Measurements from ENCODE around the gene GTPBP6. TPM values are rescaled to one million over a fixed set of nuclear protein-coding genes. Genes with fewer than 3 reads are reported as not detected.

Gene GTPBP6, protein sequence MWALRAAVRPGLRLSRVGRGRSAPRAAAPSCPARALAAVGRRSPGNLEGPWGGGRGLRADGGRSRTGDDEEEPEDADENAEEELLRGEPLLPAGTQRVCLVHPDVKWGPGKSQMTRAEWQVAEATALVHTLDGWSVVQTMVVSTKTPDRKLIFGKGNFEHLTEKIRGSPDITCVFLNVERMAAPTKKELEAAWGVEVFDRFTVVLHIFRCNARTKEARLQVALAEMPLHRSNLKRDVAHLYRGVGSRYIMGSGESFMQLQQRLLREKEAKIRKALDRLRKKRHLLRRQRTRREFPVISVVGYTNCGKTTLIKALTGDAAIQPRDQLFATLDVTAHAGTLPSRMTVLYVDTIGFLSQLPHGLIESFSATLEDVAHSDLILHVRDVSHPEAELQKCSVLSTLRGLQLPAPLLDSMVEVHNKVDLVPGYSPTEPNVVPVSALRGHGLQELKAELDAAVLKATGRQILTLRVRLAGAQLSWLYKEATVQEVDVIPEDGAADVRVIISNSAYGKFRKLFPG
- total RNA-seq (2014; rRNA removed; shearing (Covaris generic)), result 148 TPM in 2 replicates

DNA sequence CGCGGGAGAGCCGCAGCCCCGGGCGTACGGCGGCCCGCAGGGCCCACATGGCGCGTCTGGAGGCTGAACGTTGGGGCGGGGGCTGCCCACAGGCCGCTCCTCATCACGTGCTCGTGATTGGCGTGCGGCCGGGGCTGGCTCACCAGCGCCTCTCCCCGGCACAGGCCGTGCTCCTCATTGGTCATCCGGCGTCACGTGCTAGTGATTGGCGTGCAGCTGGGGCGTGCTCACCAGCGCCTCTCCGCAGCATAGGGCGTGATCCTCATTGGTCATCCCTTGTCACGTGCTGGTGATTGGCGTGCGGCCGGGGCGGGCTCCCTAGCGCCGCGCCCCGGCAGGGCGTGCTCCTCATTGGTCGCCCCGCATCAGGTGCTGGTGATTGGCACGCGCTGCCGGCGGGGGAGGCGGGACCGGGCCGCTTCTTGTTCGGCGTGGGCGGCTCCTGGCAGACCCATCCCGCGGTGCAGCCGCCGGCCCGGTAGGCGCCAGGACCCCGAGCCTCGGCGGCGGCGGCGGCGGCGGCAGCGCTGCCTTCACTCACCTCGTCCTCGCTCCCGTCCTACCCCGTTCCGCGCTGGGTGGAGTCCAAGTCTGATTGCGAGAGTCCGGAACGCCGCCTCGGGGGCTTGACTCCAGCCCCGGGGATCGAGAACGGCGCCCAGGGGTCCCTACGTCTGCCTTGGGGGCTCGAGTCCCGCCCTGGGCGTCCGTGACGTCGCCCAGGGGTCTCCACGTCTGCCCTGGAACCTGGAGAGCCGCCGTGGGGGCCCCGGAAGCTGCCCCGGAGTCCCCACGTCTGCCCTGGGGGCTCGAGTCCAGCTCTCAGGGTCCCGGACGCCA lies at the start of gene GTPBP6:
Gene GTPBP6, minus strand, starts transcription at position 58 of the 840 bp plus-strand sequence. Its CDS starts 9 bp downstream, at position 49.
- peak; percentile 100 for DNase-seq (ENCODE audit: low spot score)
- in situ Hi-C loops (cut with HindIII; ENCODE audit: low sequenced_read_pairs), result no loop called here

DNA sequence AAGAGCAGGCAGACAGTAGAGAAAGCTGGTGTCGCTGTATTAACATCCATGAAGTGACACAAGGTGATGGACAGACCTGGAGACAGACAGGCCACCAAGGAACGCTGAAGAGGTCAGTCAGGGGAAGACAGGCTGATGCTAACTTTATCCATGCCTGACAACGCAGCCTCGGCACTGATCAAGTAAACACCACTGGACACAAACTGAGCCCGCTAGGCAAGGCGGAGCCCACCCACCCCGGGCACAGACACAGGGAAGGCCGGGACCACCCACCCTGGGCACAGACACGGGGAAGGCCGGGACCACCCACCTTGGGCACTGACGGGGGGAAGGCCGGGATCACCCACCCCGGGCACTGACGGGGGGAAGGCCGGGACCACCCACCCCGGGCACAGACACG lies 49.3 kb upstream of the GTPBP6 start:
- no peak for DNase-seq (ENCODE audit: low spot score)
- in situ Hi-C loops (cut with HindIII; ENCODE audit: low sequenced_read_pairs), result no loop called here

DNA sequence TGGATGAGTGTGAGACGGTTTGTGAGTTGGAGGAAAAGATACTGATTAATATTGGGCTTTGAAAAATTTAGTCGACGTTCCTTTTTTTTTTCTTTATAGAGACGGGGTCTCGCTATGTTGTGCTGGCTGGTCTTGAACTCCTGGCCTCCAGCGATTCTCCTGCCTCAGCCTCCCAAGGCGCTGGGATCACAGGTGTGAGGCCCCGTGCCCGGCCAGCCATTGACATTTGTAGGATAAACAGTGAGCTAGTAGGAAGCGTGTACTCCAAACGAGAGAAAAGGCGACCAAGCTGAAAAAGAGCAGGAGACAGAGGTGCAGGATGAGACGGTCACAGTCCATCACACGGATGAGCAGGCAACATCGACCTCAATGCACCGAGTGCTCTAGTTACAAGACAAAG lies 48.8 kb upstream of the GTPBP6 start:
- in situ Hi-C loops (cut with HindIII; ENCODE audit: low sequenced_read_pairs), result no loop called here
- no peak for DNase-seq (ENCODE audit: low spot score)

DNA sequence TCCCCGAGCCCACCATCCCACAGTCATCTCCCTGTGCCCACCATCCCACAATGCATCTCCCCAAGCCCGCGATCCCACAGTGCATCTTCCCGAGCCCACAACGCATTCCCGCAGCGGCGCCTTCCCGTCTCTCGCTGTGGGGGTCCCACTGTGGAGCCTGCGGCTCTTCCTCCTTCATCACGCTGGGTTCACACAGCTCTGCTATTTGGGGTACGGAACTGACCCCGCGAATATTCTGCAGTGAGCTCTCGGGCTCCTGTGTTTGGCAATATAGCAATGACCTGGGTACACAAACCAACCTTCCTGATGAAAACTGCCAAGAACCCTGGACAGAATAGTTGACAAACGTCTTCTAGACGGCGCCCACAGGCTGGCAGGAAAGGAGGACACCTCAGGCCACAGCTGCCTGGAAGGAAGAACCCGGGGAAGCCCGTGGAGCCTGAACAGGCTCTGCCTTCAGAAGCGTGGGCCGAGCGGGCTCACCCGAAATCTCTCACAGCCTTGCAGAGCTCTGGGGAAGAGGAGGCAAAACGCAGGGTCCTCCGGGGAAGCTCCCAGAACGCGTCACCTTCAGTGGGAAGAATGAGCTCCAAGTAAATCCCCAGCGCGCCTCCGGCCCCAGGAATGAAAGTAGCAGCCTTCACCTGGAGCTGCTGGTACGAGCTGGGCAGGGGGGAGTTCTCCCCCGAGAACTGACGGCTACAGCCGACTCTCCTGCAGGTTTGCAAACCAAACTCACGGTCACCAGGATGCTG lies 45.2 kb upstream of the GTPBP6 start:
- in situ Hi-C loops (cut with HindIII; ENCODE audit: low sequenced_read_pairs), result no loop called here
- no peak for DNase-seq (ENCODE audit: low spot score)

DNA sequence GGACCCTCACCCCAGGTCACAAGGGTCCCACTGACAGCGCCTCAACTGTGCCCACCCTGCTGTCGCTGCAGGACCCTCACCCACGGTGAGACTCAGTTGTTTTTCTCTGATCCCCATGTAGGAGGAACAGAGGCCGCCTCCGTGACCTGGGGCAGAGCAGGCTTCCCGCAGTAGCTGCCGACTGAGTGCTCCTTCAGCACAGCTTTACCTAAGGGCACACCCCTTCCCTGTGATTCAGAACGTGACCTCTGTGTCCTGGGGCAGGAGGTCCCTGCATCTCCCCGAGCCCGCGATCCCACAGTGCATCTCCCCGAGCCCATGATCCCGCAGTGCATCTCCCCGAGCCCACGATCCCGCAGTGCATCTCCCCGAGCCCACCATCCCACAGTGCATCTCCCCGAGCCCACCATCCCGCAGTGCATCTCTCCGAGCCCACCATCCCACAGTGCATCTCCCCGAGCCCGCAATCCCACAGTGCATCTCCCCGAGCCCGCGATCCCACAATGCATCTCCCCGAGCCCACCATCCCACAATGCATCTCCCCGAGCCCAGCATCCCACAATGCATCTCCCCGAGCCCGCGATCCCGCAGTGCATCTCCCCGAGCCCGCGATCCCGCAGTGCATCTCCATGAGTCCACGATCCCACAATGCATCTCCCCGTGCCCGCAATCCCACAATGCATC lies 44.5 kb upstream of the GTPBP6 start:
- in situ Hi-C loops (cut with HindIII; ENCODE audit: low sequenced_read_pairs), result no loop called here
- no peak for DNase-seq (ENCODE audit: low spot score)

DNA sequence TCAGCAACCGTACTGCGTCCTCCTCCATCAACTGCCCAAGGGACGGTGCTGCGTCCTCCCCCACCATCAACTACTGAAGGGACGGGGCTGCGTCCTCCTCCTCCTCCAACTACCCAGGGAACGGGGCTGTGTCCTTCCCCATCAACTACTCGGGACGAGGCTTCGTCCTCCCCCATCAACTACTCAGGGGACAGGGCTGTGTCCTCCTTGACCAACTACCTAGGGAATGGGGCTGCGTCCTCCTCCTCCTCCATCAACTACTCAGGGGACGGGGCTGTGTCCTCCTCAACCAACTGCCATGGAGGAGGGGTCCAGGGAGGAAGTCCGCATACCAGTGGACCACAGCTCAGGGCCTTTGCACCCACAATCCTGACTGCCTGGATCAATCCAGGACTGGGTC lies 43.8 kb upstream of the GTPBP6 start:
- in situ Hi-C loops (cut with HindIII; ENCODE audit: low sequenced_read_pairs), result no loop called here
- no peak for DNase-seq (ENCODE audit: low spot score)

DNA sequence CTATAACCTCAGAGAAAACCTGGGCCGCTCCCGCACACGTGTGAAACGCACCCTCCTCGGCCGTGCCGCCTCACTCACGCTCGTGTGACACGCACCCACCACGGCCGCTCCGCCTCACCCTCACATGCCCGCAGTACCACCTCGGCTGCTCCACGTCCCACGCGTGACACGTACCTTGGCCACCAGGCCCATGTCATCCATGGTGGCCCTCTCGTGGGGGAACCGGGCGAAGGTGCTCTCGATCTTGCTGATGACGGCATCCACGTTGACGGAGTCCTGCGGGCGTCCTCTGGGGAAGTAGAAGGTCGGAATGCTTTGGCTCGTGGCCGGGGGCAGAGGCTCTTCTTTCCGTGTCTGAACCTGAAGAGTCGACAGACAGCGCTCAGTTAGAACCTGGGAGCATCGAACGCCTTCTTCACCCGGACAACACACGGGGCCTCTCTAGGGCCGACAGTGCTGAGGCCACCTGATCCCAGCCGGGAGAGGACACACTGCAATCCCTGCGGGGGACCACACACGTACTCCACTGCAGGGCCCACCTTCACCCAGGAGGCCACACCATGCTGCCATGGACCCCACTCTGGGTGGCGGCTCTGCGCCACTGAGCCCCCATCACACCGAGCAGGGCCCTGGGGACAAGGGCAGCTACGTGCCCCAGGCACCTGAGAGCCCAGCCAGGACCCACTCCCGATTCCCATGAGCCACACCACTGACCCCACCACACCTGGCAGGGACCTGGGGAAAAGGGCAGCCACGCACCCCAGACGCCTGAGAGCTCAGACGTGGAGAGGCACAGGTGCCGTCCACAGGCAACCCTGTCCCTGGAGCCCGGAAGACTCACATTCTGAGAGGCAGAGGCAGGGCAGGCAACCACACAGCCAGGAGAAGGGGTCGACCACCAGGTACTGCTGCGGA lies 42.9 kb upstream of the GTPBP6 start:
- in situ Hi-C loops (cut with HindIII; ENCODE audit: low sequenced_read_pairs), result no loop called here
- DNase-seq (ENCODE audit: low spot score), result no peak

DNA sequence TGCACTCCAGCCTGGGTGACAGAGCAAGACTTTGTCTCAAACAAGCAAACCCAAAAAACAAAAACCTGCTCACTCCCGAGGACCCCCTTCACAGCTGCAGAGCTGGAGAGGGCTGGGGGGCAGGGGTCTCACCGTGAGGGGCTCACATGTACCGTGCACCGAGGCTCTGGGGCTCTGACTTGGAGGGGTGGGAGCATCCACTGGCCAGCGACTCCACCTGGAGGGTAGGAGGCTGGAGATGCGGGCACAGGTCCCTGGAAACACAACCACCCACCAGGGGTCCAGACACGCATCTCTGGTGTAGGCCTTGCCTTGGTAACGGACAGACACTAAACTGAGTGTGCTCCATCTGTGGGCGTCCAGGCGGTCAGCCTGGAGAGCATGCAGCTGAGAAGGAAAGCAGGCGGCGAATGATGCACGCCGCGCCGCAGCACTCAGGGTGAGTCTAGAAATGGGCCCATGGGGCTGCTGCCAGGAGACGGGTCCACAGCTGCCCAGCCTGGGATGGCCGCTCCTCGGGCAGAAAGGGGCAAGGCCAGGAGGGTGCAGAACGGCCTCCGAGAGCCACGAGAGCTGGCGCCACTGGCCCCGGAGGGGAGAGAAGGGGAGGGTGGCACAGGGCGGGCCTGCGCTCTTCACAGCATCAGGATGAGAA lies 42.0 kb upstream of the GTPBP6 start:
- in situ Hi-C loops (cut with HindIII; ENCODE audit: low sequenced_read_pairs), result no loop called here
- no peak for DNase-seq (ENCODE audit: low spot score)

DNA sequence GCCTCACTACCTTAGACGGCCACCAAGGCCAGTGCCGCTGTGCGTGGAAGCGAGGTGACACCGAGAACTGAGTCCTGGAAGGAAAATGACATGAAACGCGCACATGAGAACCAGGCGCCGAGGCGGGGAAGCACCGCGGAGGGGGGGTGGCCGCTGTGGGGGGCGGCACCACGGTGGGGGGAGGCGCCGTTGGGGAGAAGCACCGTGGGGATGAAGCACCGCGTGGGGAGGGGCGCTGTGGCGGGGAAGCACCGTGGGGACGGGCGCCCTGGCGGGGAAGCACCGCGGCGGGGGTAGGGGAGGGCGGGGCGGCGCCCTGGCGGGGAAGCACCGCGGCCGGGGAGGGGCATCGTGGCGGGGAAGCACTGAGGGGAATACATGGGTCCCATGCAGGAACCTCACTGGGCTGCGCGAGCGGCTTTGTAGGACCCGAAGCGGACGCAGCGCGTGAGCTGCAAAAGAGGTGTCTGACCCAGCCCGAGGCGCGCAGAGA lies 40.1 kb upstream of the GTPBP6 start:
- in situ Hi-C loops (cut with HindIII; ENCODE audit: low sequenced_read_pairs), result no loop called here

DNA sequence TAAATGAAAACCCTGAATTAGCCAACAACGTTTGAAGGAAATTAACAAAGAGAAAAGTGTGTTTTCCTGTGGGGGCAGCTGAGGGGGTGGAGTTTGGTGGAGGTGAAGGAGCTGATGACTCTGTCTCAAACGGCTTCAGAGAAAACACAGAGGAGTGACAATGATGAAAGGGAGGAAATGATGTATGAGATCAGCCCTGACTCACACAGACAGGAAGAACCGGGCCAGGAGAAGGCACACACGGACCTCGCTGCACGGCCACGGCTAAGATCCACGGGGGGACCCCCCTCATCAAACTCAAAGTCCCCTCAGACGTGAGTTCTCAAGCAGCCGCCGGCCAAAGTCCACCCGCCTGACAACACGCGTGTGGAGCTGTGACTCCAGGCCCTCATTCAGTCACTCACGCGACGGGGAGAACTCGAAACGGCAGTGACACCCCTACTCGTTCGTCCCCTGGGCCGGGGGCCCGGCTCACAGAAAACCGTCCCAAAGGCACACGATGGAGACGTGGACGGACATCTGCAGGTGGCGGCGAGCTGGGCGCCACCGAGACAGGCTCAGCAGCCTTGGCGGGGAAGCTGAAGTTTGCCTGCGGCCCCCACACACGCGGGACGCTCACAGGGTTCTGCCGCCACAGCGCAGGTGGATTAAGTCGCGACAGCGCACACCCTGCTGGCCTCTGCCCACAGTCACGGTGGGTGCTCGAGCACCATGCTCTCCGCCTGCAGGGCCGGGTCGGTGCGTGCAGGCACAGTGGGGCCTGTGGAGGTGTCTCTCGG lies 39.3 kb upstream of the GTPBP6 start:
- DNase-seq (ENCODE audit: low spot score), result no peak

More for the DNA sequence above, 40.1 kb upstream of the GTPBP6 start:
- DNase-seq (ENCODE audit: low spot score), result no peak

DNA sequence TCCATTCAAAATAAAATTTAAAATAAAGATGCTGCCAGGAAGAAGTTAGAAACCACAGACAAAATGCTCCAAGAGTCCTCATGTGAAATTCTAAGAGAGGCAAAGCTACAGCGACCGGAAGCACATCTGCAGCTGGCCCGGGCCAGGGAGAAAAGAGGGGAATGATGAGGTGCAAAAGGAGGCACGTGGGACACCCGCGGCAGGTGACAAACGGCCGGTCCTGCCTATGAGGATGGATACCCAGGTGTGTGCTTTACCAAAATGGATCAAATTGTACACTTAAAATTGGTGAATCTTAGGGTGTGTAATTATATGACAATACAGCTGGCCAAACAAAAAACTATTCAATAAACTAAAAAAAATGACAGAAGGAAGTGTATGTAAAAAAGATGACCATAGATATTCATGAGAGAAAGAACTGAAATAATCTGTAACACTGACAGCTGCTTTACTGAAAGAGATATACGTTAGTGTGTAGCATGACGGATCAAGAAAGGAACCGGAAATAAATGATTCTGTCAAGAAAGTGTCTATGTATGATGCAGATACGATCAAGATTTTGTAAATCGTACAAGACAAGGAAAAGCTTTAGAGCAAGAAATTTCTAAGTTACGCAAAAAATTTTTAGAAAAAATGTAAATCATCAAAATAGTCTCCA lies 38.6 kb upstream of the GTPBP6 start:
- in situ Hi-C loops (cut with HindIII; ENCODE audit: low sequenced_read_pairs), result no loop called here
- no peak for DNase-seq (ENCODE audit: low spot score)

More for the DNA sequence above, 39.3 kb upstream of the GTPBP6 start:
- in situ Hi-C loops (cut with HindIII; ENCODE audit: low sequenced_read_pairs), result no loop called here

DNA sequence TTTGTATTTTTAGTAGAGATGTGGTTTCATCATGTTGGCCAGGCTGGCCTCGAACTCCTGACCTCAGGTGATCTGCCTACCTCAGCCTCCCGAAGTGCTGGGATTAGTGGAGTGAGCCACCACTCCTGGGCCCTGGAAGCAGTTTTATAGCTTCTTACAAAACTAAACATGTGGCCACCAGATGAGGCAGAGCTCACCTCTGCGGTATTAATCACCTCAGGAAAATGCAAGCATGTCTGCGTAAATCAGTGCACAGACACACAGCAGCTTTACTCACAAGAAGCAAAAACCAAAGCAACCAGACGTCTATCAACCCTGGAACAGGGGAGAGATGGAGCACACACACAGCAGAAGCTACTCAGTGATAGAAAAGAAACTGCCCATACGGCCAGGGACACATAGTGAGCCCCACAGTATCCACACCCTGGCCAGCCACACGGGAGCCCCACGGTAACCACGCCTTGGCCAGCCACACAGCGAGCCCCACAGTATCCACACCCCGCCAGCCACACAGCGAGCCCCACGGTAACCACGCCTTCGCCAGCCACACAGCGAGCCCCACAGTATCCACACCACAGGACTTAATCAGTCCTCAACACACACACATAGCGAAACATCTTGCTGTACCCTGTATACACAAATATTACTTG lies 37.9 kb upstream of the GTPBP6 start:
- DNase-seq (ENCODE audit: low spot score), result no peak
- in situ Hi-C loops (cut with HindIII; ENCODE audit: low sequenced_read_pairs), result no loop called here

DNA sequence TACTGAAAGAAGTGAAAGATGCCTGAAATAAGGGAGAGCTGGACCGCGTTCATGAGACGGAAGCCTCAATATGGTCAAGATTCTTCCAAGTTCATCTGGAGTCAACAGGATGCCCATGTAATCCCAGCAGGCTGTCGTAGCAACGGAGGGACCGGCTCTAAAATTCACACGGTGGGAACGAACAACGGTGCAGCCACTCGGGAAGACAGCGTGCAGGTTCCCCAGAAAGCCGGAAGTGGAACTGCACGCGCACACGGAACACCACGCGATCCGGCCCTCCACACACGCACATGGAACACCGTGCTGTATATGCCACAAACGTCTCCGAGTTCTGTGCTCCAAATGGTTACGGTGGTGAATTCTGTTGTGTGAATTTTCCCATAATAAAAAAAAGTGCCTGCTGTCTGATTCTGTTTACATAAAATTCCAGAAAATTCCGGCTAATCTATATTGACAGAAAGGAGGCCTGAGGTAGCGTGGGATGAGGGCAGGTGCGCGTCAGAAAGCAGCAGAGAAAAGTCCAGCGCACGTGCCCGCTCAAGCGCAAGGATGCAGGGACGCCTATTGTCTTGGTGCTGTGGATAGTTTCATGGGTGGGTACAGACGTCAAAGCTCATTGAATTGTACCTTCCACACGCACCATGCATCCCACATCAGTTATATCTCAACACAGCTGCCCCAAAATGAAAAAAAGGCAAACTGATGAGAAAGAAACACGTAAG lies 36.9 kb upstream of the GTPBP6 start:
- DNase-seq (ENCODE audit: low spot score), result no peak
- in situ Hi-C loops (cut with HindIII; ENCODE audit: low sequenced_read_pairs), result no loop called here

DNA sequence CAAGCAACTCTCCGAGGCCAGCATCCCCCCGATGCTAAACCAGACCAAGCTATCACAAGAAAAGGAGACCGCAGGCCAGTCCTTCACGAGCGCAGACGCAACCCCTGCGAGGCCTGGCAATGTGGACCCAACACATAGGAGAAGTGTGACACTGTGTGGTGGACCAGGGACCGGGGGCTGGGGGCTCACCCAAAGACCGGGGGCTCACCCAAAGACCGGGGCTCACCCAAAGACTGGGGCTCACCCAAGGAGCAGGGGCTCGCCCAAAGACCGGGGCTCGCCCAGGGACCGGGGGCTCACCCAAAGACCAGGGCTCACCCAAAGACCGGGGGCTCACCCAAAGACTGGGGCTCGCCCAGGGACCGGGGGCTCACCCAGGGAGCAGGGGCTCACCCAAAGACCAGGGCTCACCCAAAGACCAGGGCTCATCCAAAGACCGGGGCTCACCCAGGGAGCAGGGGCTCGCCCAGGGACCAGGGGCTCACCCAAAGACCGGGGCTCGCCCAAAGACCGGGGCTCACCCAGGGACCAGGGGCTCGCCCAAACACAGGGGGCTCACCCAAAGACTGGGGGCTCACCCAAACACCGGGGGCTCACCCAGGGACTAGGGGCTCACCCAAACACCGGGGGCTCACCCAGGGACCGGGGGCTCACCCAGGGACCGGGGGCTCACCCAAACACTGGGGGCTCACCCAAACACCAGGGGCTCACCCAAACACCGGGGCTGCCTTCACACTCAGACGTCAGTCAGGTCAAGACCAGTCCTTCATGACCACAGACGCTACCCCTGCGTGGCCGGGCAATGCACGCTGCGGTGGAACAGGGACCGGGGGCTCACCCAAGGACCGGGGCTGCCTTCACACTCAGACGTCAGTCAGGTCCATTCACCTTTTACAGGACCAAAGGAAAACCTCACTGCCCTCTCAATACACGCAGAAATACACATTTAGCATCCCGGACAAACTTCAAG lies 35.3 kb upstream of the GTPBP6 start:
- in situ Hi-C loops (cut with HindIII; ENCODE audit: low sequenced_read_pairs), result no loop called here
- no peak for DNase-seq (ENCODE audit: low spot score)
